ENCODE data around the gene CPLX4. TPM values are rescaled to one million over a fixed set of nuclear protein-coding genes. Genes with fewer than 3 reads are reported as not detected.

The CPLX4 gene
- total RNA-seq, 4 donors from 2014 or later = not detected

- no peaks in the 10 kb centered on the region for H3K9me3 ChIP-seq
- H3K27ac ChIP-seq = no peak within 1 kb of the TSS
- 2 to 5% methylated on average over 20 to 36 of the region's 88 CpGs for WGBS, 2 donors
- peak within 1 kb of the TSS in 2 of 3 donors; percentile 4 to 5 for H3K4me3 ChIP-seq (replicated peaks in 1 of 3)
- peaks cover 69% of the 10 kb centered on the region for H3K27me3 ChIP-seq
- intact Hi-C loops (cut with DNase I) = no loop called here
- no peaks in the 10 kb centered on the region for H3K36me3 ChIP-seq
- H3K4me1 ChIP-seq = peaks cover 23 to 33% of the 10 kb centered on the region in 2 donors
- peak; percentile 17 to 18 for DNase-seq
- TF ChIP-seq POLR2A (IDR thresholded peaks at IDR 0.05) = no peak
Measured at GRCh38 chr18:59272891-59273758, 45.3 kb downstream of the CPLX4 start, which contains the start of gene RAX. Gene RAX, minus strand, starts transcription at chr18:59273454. Its CDS starts 248 bp downstream, at chr18:59273206.

DNA sequence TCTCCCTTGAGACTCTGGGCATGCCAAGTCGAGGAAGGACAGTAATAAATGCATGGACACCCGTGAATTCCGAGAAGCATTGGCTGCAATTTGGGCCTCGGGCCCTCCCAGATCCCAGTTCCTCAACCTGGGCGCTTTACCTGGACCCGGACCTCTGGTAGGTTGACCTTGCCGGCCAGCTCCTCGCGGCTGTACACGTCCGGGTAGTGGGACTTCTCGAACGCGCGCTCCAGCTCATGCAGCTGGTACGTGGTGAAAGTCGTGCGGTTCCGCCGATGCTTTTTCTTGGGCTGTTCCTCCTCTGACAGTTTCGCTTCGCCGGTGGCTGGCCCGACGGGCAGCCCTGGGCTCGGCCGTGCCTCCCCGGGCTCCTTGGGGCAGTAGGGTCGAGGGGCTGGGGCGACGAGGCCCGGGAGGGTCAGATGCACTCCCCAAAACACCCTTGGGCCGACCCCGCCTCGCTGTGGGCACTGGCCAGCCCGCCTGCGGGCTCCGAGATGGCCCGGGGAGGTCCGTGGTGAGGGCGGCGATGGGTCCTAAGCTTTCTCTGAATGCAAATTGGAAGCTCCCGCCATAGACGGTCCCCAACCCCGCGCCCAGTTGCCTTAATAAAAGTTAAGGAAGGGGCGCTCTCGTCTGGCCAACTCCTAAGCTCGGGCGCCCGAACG is 46.1 kb downstream of the CPLX4 start:
- 5% methylated on average over 4 to 24 of the region's 52 CpGs for WGBS, 2 donors
- intact Hi-C loops (cut with DNase I) = no loop called here
- H3K27ac ChIP-seq = no peak overlapping the region
- peaks cover 23 to 39% of the 10 kb centered on the region in 2 donors for H3K4me1 ChIP-seq
- no peaks in the 10 kb centered on the region for H3K9me3 ChIP-seq
- peak in 1 of 2 donors; percentile 6 for DNase-seq
- H3K36me3 ChIP-seq = no peaks in the 10 kb centered on the region
- peak overlapping the region in 2 of 3 donors; percentile 4 to 5 for H3K4me3 ChIP-seq (replicated peaks in 1 of 3)
- no peak for TF ChIP-seq POLR2A (IDR thresholded peaks at IDR 0.05)
- TF ChIP-seq, protein P1, sequence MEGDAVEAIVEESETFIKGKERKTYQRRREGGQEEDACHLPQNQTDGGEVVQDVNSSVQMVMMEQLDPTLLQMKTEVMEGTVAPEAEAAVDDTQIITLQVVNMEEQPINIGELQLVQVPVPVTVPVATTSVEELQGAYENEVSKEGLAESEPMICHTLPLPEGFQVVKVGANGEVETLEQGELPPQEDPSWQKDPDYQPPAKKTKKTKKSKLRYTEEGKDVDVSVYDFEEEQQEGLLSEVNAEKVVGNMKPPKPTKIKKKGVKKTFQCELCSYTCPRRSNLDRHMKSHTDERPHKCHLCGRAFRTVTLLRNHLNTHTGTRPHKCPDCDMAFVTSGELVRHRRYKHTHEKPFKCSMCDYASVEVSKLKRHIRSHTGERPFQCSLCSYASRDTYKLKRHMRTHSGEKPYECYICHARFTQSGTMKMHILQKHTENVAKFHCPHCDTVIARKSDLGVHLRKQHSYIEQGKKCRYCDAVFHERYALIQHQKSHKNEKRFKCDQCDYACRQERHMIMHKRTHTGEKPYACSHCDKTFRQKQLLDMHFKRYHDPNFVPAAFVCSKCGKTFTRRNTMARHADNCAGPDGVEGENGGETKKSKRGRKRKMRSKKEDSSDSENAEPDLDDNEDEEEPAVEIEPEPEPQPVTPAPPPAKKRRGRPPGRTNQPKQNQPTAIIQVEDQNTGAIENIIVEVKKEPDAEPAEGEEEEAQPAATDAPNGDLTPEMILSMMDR (IDR thresholded peaks at IDR 0.05) = no peak
- H3K27me3 ChIP-seq = peaks cover 71% of the 10 kb centered on the region

- H3K4me1 ChIP-seq = peaks cover 23 to 39% of the 10 kb centered on the region in 2 donors
- TF ChIP-seq, protein P1 (IDR thresholded peaks at IDR 0.05) = no peak
- no peak for TF ChIP-seq POLR2A (IDR thresholded peaks at IDR 0.05)
- 26 to 27% methylated on average over 14 of the region's 14 CpGs for WGBS, 2 donors
- intact Hi-C loops (cut with DNase I) = no loop called here
- H3K27ac ChIP-seq = no peak overlapping the region
- DNase-seq = no peak
- peaks cover 71% of the 10 kb centered on the region for H3K27me3 ChIP-seq
- H3K9me3 ChIP-seq = no peaks in the 10 kb centered on the region
- H3K36me3 ChIP-seq = no peaks in the 10 kb centered on the region
- H3K4me3 ChIP-seq (replicated peaks in 1 of 3) = no peak overlapping the region
Measured at GRCh38 chr18:59271606-59272220, 46.7 kb downstream of the CPLX4 start.

DNA sequence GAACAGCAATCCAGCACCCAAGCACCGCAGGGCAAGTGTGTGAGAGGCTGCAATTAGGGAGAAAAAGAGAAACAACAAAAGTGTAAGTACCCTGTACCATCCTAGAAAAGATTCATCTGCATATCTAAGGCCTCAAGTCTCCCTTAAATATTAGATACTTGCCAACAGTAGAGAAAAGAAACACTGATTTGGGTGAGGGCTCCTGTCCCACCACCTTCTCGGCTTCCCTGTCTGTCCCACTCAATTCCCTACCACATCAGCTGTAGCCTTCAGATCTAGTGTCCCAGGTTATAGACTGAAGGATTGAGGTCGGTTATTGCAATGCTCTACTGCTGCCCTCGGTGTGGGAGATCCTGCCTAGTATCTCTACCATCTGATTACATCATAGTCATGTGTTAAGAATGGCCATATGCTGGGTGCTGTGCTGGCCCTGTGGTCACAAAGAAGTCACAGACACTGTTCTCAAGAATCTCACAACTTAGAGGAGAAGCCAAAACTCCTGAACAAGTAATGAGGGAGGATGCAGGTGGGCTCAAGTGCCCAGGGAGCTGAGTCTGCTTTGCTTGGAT is 47.7 kb downstream of the CPLX4 start:
- H3K4me3 ChIP-seq (replicated peaks in 1 of 3) = no peak overlapping the region
- peaks cover 76% of the 10 kb centered on the region for H3K27me3 ChIP-seq
- no peak for TF ChIP-seq POLR2A (IDR thresholded peaks at IDR 0.05)
- TF ChIP-seq, protein P1 (IDR thresholded peaks at IDR 0.05) = no peak
- H3K4me1 ChIP-seq = peaks cover 23 to 39% of the 10 kb centered on the region in 2 donors
- no peaks in the 10 kb centered on the region for H3K36me3 ChIP-seq
- no peak overlapping the region for H3K27ac ChIP-seq
- WGBS, 2 donors = 25 to 27% methylated on average over 4 of the region's 4 CpGs
- DNase-seq = no peak
- intact Hi-C loops (cut with DNase I) = no loop called here
- H3K9me3 ChIP-seq = no peaks in the 10 kb centered on the region

DNA sequence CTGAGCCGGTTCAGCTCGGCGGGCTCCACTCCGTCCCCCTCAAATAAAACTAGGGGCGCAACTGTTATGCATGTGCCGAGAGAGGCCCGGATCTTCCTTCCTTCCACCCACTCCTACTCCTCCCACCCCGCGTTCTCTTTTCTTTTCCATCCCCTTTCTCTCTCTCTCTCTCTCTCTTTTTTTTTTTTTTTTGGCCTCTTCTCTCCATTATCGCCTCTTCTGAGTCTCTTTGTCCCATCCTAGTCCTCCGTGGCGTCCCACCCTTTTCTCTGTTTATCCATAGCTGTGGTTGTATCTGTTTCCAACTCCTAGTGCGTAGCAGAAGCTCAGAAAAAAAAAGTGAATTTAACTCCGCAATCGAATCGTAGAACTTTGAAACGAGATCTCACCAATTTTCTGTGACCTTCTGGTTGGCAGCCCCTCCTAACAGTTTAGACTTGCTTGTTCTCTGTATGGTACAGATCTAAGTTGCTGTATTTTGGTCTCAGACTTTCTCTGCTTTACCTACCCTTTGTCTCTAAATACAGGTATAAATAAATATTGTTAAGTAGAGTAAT is 48.8 kb downstream of the CPLX4 start:
- Histone ChIP-seq H3K9me3 (no peaks in the 10 kb centered on the region), H3K27ac (no peak overlapping the region), H3K36me3 (no peaks in the 10 kb centered on the region), H3K27me3 (peaks cover 77% of the 10 kb centered on the region), H3K4me1 (peaks cover 23 to 39% of the 10 kb centered on the region in 2 donors), H3K4me3 (replicated peaks in 1 of 3) (no peak overlapping the region)
- TF ChIP-seq, protein P1 (IDR thresholded peaks at IDR 0.05) = no peak
- no peak for TF ChIP-seq POLR2A (IDR thresholded peaks at IDR 0.05)
- 8 to 9% methylated on average over 17 of the region's 17 CpGs for WGBS, 2 donors
- no peak for DNase-seq
- intact Hi-C loops (cut with DNase I) = no loop called here

Data from thyroid gland (tissue), 4 donors.